ENCODE measurements around the gene ELFN2.

Gene ELFN2

GRCh38 chr22:37378642-37379058 lies 48.6 kb downstream of the ELFN2 start:
- no peak for DNase-seq

GRCh38 chr22:37377927-37378326 lies 49.4 kb downstream of the ELFN2 start:
- no peak for DNase-seq

GRCh38 chr22:37377138-37377537 lies 50.1 kb downstream of the ELFN2 start:
- no peak for DNase-seq

- no peak for DNase-seq
These were observed 50.6 kb downstream of the ELFN2 start for GRCh38 chr22:37376643-37377042.

- no peak for DNase-seq
These were observed 51.5 kb downstream of the ELFN2 start for GRCh38 chr22:37375801-37376200.

- DNase-seq: no peak
These were observed 52.7 kb downstream of the ELFN2 start for GRCh38 chr22:37374571-37374970.

GRCh38 chr22:37373451-37373850 lies 53.8 kb downstream of the ELFN2 start:
- DNase-seq: no peak

- DNase-seq: no peak
These were observed 55.4 kb downstream of the ELFN2 start for GRCh38 chr22:37371911-37372310.

- DNase-seq: no peak
These were observed 55.8 kb downstream of the ELFN2 start for GRCh38 chr22:37371491-37371890.

GRCh38 chr22:37370306-37370979 lies 56.8 kb downstream of the ELFN2 start:
- no peak for DNase-seq

- no peak for DNase-seq
These were observed 57.8 kb downstream of the ELFN2 start for GRCh38 chr22:37369483-37369882.

GRCh38 chr22:37368058-37368457 lies 59.2 kb downstream of the ELFN2 start:
- DNase-seq: no peak

- no peak for DNase-seq
These were observed 60.7 kb downstream of the ELFN2 start for GRCh38 chr22:37366601-37367000.

- no peak for DNase-seq
These were observed 61.3 kb downstream of the ELFN2 start for GRCh38 chr22:37365950-37366349.

GRCh38 chr22:37363261-37363992 lies 63.9 kb downstream of the ELFN2 start:
- no peak for DNase-seq

GRCh38 chr22:37362621-37363020 lies 64.7 kb downstream of the ELFN2 start:
- no peak for DNase-seq

GRCh38 chr22:37358917-37359316 lies 68.4 kb downstream of the ELFN2 start:
- DNase-seq: no peak

- DNase-seq: no peak
These were observed 68.9 kb downstream of the ELFN2 start for GRCh38 chr22:37358386-37358785.

GRCh38 chr22:37357446-37358075 lies 69.7 kb downstream of the ELFN2 start:
- DNase-seq: no peak

- DNase-seq: no peak
These were observed 70.4 kb downstream of the ELFN2 start for GRCh38 chr22:37356922-37357321.

GRCh38 chr22:37355174-37355573 lies 72.1 kb downstream of the ELFN2 start:
- no peak for DNase-seq

- no peak for DNase-seq
These were observed 72.6 kb downstream of the ELFN2 start for GRCh38 chr22:37354670-37355069.

- no peak for DNase-seq
These were observed 73.0 kb downstream of the ELFN2 start for GRCh38 chr22:37354261-37354660.

- DNase-seq: no peak
These were observed 73.4 kb downstream of the ELFN2 start for GRCh38 chr22:37353839-37354238.

Measured in activated CD4-positive, alpha-beta T cell treated with anti-CD3 and anti-CD28 coated beads, Interleukin-2, Interleukin-6, amounts not matched to agents 100 ng/mL and 50 ng/mL, durations not matched to agents 16 hours and 8 hours (primary cell).